SH-SY5Y (cell line): ENCODE measurements around the gene RAB34.

ENCODE experiments used
- GATA2 ChIP-seq: IDR thresholded peaks from 2 replicates; pipeline ENCODE4 v1.6.1; 2011; ENCODE audit warnings: mild to moderate bottlenecking, low read depth, low read length
- GATA3 ChIP-seq: IDR thresholded peaks from 2 replicates; pipeline ENCODE4 v1.6.1; 2011; ENCODE audit warnings: low read depth, mild to moderate bottlenecking, low read length, moderate library complexity

GRCh38 chr17:28689011-28689410 lies 28.7 kb downstream of the RAB34 start:
- TF ChIP-seq GATA3 (no peak), GATA2 (no peak)
